CD4-positive, CD25-positive, alpha-beta regulatory T cell (primary cell): ENCODE data around the gene PARVG. TPM values are rescaled to one million over a fixed set of nuclear protein-coding genes. Genes with fewer than 3 reads are reported as not detected.

ENCODE experiments used
- ATAC-seq, 2 donors: fragments of 150-1000 bp; cut with Tn5 transposase; one replicate each; pipeline ENCODE4 v1.10.0; 2021; ENCODE audit warnings: low read depth in 2 of 2, moderate number of reproducible peaks in 2 of 2, moderate library complexity in 1 of 2
- DNase-seq, 3 donors: peaks; one replicate each; pipeline versions ENCODE4 v3.0.0 to v3.0.0-alpha.2; 2012 to 2022; ENCODE audit warnings: mixed read lengths in 1 of 3
- H3K27ac ChIP-seq: one replicate; pipeline ENCODE4 v1.7.0; 2013; ENCODE audit warnings: mild to moderate bottlenecking, low read length; ENCODE audit not compliant: insufficient read depth, poor library complexity, severe bottlenecking
- H3K27me3 ChIP-seq: one replicate; pipeline ENCODE4 v1.7.0; 2013; ENCODE audit warnings: low read length; ENCODE audit not compliant: control insufficient read depth, insufficient read depth
- H3K36me3 ChIP-seq: one replicate; pipeline ENCODE4 v1.7.0; 2013; ENCODE audit warnings: mild to moderate bottlenecking, low read length, moderate library complexity; ENCODE audit not compliant: control insufficient read depth, insufficient read depth
- H3K4me1 ChIP-seq: 2 replicates; pipeline ENCODE4 v1.7.0; 2013; ENCODE audit warnings: mild to moderate bottlenecking, low read length; ENCODE audit not compliant: insufficient read depth, control insufficient read depth, poor library complexity, severe bottlenecking
- H3K4me3 ChIP-seq: one replicate; pipeline ENCODE4 v1.7.0; 2013; ENCODE audit warnings: low read depth, mild to moderate bottlenecking, low read length, moderate library complexity
- H3K9me3 ChIP-seq, 2 experiments: 1 replicate in 1 of 2; 2 replicates in 1 of 2; pipeline ENCODE4 v1.7.0; 2013; ENCODE audit warnings: low read length in 2 of 2, mild to moderate bottlenecking in 1 of 2, moderate library complexity in 1 of 2; ENCODE audit not compliant: control insufficient read depth in 2 of 2
- H3K27ac Mint-ChIP-seq, 3 donors: one replicate each; pipeline ENCODE4 v1.8.0; 2020 to 2022; ENCODE audit warnings: mild to moderate bottlenecking in 3 of 3, mixed read lengths in 3 of 3, moderate library complexity in 2 of 3
- H3K27me3 Mint-ChIP-seq: one replicate; pipeline ENCODE4 v1.8.0; 2022; ENCODE audit warnings: mild to moderate bottlenecking, mixed read lengths
- H3K36me3 Mint-ChIP-seq: one replicate; pipeline ENCODE4 v1.8.0; 2020; ENCODE audit warnings: mixed read lengths
- H3K4me1 Mint-ChIP-seq, 4 donors: one replicate each; pipeline ENCODE4 v1.8.0; 2020 to 2022; ENCODE audit warnings: mixed read lengths in 4 of 4, mild to moderate bottlenecking in 1 of 4
- H3K4me3 Mint-ChIP-seq, 4 donors: one replicate each; pipeline ENCODE4 v1.8.0; 2020 to 2022; ENCODE audit warnings: mild to moderate bottlenecking in 4 of 4, mixed read lengths in 4 of 4, moderate library complexity in 3 of 4
- H3K9me3 Mint-ChIP-seq, 7 donors: one replicate each; pipeline ENCODE4 v1.8.0; 2020 to 2022; ENCODE audit warnings: mixed read lengths in 7 of 7, mild to moderate bottlenecking in 3 of 7, moderate library complexity in 2 of 7
- polyA plus RNA-seq, 4 donors: library from polyadenylated mRNA; unstranded; fragments of 300-500 nt; fragmentation: Illumina TruSeq; gene quantifications; one replicate each; pipeline ENCODE4 v1.2.3, GENCODE V29; 2021
- total RNA-seq: library from RNA; stranded (reverse); gene quantifications from one replicate; pipeline ENCODE4 v1.2.3, GENCODE V29; 2022

PARVG gene
- total and polyA plus RNA-seq, 5 donors from 2014 or later: 40.3 to 132 (median 47.5) TPM

DNA sequence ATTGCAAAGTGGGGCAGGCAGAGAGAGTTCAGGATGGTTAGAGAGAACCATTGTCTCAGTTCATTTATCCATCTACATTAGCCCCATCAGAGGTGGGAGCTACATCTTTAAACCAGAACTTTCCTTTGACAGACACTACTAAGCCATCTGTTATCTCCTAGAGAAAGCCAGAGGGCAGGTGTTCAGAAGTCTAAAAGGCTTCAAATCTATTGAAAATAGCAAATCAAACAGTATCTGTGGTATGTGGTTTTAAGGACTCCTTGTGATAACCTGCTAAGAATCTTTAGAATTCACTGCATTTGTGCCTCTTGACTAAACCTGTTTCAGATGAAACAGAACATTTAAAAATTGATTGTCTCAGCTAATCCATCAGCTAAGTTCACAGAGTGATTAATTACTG is 43.9 kb upstream of the PARVG start:
- no peak overlapping the region for H3K27ac Mint-ChIP-seq
- H3K4me3 Mint-ChIP-seq: no peak overlapping the region
- no peaks in the 10 kb centered on the region for H3K4me1 ChIP-seq
- peaks cover 8 to 11% of the 10 kb centered on the region in 2 experiments for H3K9me3 ChIP-seq
- peaks cover 24% of the 10 kb centered on the region for H3K36me3 Mint-ChIP-seq
- no peak overlapping the region for H3K27ac ChIP-seq
- no peak overlapping the region for H3K4me3 ChIP-seq
- no peak for DNase-seq
- H3K27me3 Mint-ChIP-seq: no peaks in the 10 kb centered on the region
- ATAC-seq: no peak
- H3K36me3 ChIP-seq: peaks cover 28% of the 10 kb centered on the region
- no peaks in the 10 kb centered on the region for H3K27me3 ChIP-seq
- peaks cover 0 to 5% (median 0%) of the 10 kb centered on the region in 4 donors for H3K4me1 Mint-ChIP-seq
- H3K9me3 Mint-ChIP-seq: peaks cover 0 to 19% (median 3%) of the 10 kb centered on the region in 7 donors

DNA sequence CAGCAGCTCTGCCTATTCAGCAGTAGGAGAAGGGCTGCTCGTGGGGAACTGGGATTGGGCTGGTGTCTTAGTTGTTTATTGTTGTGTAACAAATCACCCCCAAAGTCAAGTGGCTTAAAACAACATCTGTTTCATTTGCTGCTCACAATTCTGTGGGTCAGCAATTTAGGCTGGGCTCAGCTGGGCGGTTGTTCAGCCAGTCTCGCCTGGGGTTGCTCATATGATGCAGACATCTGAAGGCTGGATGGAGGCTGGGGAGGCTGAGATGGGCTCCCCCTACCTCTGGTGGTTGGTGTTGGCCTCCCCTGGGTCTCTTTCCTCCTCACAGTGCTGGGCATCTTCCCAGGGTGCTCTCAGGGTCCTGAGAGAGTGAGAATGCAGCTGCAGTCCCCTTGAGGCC is 43.3 kb upstream of the PARVG start:
- Mint-ChIP-seq H3K36me3 (peaks cover 24% of the 10 kb centered on the region), H3K4me3 (no peak overlapping the region), H3K27me3 (no peaks in the 10 kb centered on the region), H3K4me1 (peaks cover 0 to 5% (median 0%) of the 10 kb centered on the region in 4 donors), H3K9me3 (peaks cover 0 to 19% (median 3%) of the 10 kb centered on the region in 7 donors), H3K27ac (no peak overlapping the region)
- Histone ChIP-seq H3K4me1 (no peaks in the 10 kb centered on the region), H3K36me3 (peaks cover 28% of the 10 kb centered on the region), H3K4me3 (no peak overlapping the region), H3K27me3 (no peaks in the 10 kb centered on the region), H3K9me3 (peaks cover 8 to 11% of the 10 kb centered on the region in 2 experiments), H3K27ac (no peak overlapping the region)
- ATAC-seq (no peak), DNase-seq (no peak)

DNA sequence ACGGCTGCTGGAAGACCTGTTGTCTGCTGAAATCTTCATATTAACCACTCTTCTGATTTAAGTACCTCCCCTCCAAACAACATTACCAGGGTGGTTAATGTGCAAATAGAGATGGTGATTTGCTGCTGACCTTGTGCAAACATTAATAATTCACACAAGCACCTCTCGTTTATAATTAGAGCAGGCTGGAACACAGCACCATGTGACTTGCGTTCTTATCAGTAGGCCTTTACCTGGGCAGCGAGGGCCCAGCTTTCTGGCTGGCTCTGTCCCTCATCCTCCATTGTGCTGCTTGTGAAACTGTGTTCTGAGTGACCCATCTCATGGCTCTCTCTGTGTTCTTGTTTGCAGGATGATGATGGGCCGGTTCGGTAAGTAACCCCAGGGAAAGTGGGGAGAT is 41.0 kb upstream of the PARVG start:
- ATAC-seq (no peak), DNase-seq (no peak)
- H3K36me3 Mint-ChIP-seq: peaks cover 24% of the 10 kb centered on the region

DNA sequence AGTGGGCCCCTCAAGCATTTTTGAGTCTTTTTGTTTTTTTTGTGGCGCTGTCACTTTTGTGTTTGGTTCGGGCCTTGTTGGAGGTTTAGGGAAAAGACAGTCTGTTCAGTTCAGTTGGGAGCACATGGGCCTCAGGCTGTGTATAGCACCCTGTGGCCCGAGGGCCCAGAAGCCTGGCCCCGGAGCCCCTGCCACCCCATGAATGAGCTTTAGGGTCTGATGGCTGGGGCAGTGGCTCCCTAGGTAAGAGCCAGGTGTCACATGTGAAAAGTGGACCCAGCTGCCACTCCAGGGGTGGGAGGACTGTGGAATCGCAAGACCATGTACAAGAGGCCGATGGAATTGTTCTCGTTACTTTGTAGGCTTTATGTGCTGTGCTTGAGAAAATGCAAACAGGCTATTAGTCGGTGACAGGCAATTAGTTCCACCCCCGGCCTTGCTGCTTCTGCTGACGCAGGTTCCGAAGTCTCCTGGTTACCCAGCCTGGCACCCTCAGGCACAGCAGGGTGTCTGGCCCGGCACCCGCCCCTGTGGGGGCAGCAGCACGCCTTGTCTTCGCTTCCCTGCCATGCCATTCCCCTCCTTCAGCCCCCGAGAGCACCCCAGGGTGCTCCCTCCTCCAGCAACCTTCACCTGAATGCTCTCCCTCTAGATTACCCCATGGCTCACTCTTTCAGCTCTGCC is 38.2 kb upstream of the PARVG start:
- no peaks in the 10 kb centered on the region for H3K27me3 ChIP-seq
- H3K36me3 ChIP-seq: peaks cover 7% of the 10 kb centered on the region
- no peak overlapping the region for H3K27ac Mint-ChIP-seq
- peaks cover 0 to 5% of the 10 kb centered on the region in 2 experiments for H3K9me3 ChIP-seq
- no peak for DNase-seq
- H3K9me3 Mint-ChIP-seq: peaks cover 0 to 7% (median 0%) of the 10 kb centered on the region in 7 donors
- H3K4me3 Mint-ChIP-seq: no peak overlapping the region
- no peak overlapping the region for H3K4me3 ChIP-seq
- no peaks in the 10 kb centered on the region for H3K4me1 ChIP-seq
- H3K27ac ChIP-seq: no peak overlapping the region
- no peak for ATAC-seq
- peaks cover 9% of the 10 kb centered on the region for H3K36me3 Mint-ChIP-seq
- peaks cover 0 to 3% (median 0%) of the 10 kb centered on the region in 4 donors for H3K4me1 Mint-ChIP-seq
- H3K27me3 Mint-ChIP-seq: no peaks in the 10 kb centered on the region

More for the DNA sequence above, 41.0 kb upstream of the PARVG start:
- Histone ChIP-seq H3K9me3 (peaks cover 8 to 11% of the 10 kb centered on the region in 2 experiments), H3K4me3 (no peak overlapping the region), H3K27me3 (no peaks in the 10 kb centered on the region), H3K4me1 (no peaks in the 10 kb centered on the region), H3K36me3 (peaks cover 24% of the 10 kb centered on the region), H3K27ac (no peak overlapping the region)
- Mint-ChIP-seq H3K4me3 (no peak overlapping the region), H3K4me1 (peaks cover 0 to 3% (median 0%) of the 10 kb centered on the region in 4 donors), H3K27me3 (no peaks in the 10 kb centered on the region), H3K9me3 (peaks cover 0 to 19% (median 3%) of the 10 kb centered on the region in 7 donors), H3K27ac (no peak overlapping the region)

DNA sequence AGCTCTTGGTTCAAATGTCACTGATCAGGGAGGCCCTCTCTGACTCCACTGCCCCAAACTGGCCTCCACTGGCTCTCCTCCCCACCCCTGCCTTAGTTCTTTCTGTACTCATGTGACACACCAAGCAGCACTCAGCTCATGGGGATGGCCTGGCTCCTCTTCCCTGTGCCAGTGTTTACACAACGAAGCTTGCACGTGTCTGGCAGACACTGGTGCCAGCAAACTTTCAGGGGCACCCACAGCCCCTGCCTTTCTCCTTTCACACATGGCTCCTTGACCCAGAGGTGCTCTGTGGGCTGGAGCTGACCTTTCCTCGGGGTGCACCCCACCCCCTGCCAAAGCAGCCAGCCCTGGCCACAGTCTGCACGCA is 37.6 kb upstream of the PARVG start:
- H3K9me3 ChIP-seq: no peaks in the 10 kb centered on the region
- H3K27me3 Mint-ChIP-seq: no peaks in the 10 kb centered on the region
- peaks cover 0 to 3% (median 0%) of the 10 kb centered on the region in 4 donors for H3K4me1 Mint-ChIP-seq
- peaks cover 6% of the 10 kb centered on the region for H3K36me3 ChIP-seq
- H3K27ac ChIP-seq: no peak overlapping the region
- no peak overlapping the region for H3K4me3 Mint-ChIP-seq
- H3K27ac Mint-ChIP-seq: no peak overlapping the region
- H3K4me1 ChIP-seq: no peaks in the 10 kb centered on the region
- H3K27me3 ChIP-seq: no peaks in the 10 kb centered on the region
- DNase-seq: no peak
- H3K4me3 ChIP-seq: no peak overlapping the region
- ATAC-seq: no peak
- peaks cover 0 to 4% (median 0%) of the 10 kb centered on the region in 7 donors for H3K9me3 Mint-ChIP-seq
- peaks cover 8% of the 10 kb centered on the region for H3K36me3 Mint-ChIP-seq

DNA sequence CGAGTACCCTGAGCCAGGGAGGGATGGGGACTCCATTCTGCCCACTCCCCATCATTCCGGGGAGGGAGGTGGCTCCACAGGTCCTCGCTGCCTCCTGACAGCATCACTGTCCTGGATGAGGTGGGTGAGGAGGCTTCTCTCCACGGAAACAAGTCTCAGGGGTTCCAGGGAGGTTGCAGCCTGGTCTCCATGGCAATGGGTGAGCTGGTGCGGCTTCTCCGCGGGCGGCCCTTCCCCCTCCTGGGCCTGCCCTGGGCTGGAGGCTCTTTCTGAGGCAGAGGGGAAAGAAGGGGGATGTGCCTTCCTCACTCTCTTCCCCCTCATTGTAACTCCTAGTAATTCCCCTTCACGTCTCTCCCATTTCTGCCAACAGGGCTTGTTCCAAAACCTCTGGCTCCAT is 37.1 kb upstream of the PARVG start:
- H3K27ac Mint-ChIP-seq: no peak overlapping the region
- H3K36me3 Mint-ChIP-seq: peaks cover 9% of the 10 kb centered on the region
- H3K4me1 Mint-ChIP-seq: peaks cover 0 to 3% (median 0%) of the 10 kb centered on the region in 4 donors

DNA sequence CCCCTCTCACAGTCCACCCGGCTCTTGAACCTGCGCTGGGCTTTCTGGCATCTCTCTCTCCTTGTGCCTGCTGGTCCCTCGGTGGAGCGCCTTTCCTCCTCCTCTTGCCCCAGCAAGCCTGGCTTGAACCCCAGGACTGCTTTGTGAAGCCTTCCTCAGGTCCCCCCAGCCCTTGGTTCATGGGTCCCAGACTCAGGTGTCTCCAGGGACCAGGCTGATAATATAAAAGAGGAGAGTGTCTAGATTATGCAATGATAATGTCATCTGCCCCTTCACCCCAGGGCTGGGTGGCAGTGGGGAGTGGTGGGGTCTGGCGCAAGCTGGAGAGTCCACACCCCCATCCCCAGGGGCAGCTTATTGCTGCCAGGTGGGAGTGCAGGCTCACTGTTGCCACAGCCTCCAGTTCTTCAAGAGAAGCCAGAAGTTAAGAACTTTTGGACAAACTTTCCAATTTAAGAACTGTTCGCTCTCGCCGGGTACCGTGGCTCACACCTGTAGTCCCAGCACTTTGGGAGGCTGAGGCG is 36.6 kb upstream of the PARVG start:
- H3K4me3 ChIP-seq: no peak overlapping the region
- no peaks in the 10 kb centered on the region for H3K27me3 Mint-ChIP-seq
- DNase-seq: no peak
- H3K9me3 Mint-ChIP-seq: peaks cover 0 to 2% (median 0%) of the 10 kb centered on the region in 7 donors
- peaks cover 9% of the 10 kb centered on the region for H3K36me3 Mint-ChIP-seq
- no peak overlapping the region for H3K27ac Mint-ChIP-seq
- peaks cover 0 to 3% (median 0%) of the 10 kb centered on the region in 4 donors for H3K4me1 Mint-ChIP-seq
- H3K36me3 ChIP-seq: peaks cover 6% of the 10 kb centered on the region
- no peak for ATAC-seq
- H3K27me3 ChIP-seq: no peaks in the 10 kb centered on the region
- H3K4me1 ChIP-seq: no peaks in the 10 kb centered on the region
- no peak overlapping the region for H3K4me3 Mint-ChIP-seq
- H3K27ac ChIP-seq: no peak overlapping the region
- no peaks in the 10 kb centered on the region for H3K9me3 ChIP-seq

More for the DNA sequence above, 37.1 kb upstream of the PARVG start:
- no peak for DNase-seq
- H3K4me3 ChIP-seq: no peak overlapping the region
- Mint-ChIP-seq H3K9me3 (peaks cover 0 to 4% (median 0%) of the 10 kb centered on the region in 7 donors), H3K27me3 (no peaks in the 10 kb centered on the region), H3K4me3 (no peak overlapping the region)
- H3K27me3 ChIP-seq: no peaks in the 10 kb centered on the region
- H3K27ac ChIP-seq: no peak overlapping the region
- H3K4me1 ChIP-seq: no peaks in the 10 kb centered on the region
- H3K9me3 ChIP-seq: no peaks in the 10 kb centered on the region
- H3K36me3 ChIP-seq: peaks cover 6% of the 10 kb centered on the region
- ATAC-seq: no peak

DNA sequence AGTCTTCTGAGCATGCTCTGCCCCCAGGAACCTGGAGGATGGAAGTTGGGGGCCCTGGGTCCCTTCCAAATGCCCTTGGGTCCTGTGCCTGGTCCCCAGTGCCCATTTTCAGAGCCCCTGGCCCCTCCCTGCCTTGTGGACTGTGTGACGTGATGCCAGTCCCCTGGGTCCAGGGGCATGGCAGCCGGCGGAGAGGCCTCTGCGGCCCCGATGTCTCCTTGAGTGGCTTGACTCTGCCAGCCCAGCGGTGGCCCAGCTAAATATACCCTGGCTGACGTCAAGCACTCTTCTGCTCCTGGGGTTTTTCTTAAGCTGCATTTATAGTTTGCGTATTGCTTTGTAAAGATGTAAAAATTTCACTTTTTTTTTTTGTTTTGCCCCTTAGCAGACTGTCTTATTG is 35.2 kb upstream of the PARVG start:
- ATAC-seq (no peak), DNase-seq (no peak)
- H3K4me1 ChIP-seq: no peaks in the 10 kb centered on the region
- no peak overlapping the region for H3K27ac ChIP-seq
- H3K27ac Mint-ChIP-seq: no peak overlapping the region
- H3K9me3 ChIP-seq: no peaks in the 10 kb centered on the region
- H3K27me3 Mint-ChIP-seq: no peaks in the 10 kb centered on the region
- no peak overlapping the region for H3K4me3 ChIP-seq
- H3K27me3 ChIP-seq: no peaks in the 10 kb centered on the region
- no peak overlapping the region for H3K4me3 Mint-ChIP-seq
- H3K36me3 ChIP-seq: peaks cover 6% of the 10 kb centered on the region
- H3K36me3 Mint-ChIP-seq: peaks cover 3% of the 10 kb centered on the region
- H3K4me1 Mint-ChIP-seq: peaks cover 0 to 3% (median 0%) of the 10 kb centered on the region in 4 donors
- peaks cover 0 to 2% (median 0%) of the 10 kb centered on the region in 7 donors for H3K9me3 Mint-ChIP-seq
